Measurements from ENCODE around the gene TMEM150B. TPM values are rescaled to one million over a fixed set of nuclear protein-coding genes. Genes with fewer than 3 reads are reported as not detected.

Gene TMEM150B
- total and polyA plus RNA-seq, 2 of the 13 experiments (the other 11 are each of a cell fraction or from before 2014, with no cell fraction given): 1.3 to 1.8 TPM

DNA sequence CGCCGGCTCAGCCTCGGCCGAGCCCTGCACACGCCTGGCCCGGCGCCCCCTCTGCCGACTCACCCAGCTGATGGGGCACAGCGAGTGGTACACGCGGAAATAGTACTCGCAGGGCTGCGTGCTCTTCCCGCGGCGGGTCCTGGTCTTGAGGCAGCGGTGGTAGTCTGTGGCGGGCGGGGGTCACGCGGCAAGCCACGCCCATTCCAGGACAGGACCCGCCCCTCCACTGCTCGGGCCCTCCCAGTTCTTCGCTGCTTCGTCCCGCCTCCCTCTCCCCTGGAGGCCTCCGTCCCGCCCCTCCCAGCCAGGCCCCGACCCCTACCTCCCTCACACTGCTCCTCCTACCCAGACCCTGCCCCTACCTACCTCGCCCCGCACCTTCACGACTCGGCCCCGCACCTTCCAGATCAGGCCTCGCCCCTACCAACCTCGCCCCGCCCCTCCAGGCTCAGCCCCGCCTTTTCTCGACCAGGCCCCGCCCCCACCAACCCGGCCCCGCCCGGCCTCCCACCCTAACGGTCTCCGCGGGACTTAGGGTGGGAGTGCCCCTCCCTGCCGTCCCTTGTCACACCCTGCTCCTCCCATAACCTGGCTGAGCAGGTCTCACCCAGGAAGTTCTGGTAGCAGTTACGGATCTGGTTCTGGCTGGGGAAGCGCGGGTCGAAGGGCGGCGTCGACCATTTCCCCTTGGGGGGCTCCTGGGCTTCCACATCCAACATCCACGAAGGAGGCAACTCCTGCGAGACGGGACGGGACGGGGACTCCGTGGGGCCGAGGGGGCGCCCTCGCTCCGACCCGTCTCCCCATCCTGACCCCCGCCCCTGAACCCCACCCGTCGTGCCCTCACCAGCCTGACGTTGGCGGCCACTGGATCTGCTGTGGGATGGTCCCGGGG is 28.9 kb upstream of the TMEM150B start (continued):
- TF ChIP-seq, protein P1, sequence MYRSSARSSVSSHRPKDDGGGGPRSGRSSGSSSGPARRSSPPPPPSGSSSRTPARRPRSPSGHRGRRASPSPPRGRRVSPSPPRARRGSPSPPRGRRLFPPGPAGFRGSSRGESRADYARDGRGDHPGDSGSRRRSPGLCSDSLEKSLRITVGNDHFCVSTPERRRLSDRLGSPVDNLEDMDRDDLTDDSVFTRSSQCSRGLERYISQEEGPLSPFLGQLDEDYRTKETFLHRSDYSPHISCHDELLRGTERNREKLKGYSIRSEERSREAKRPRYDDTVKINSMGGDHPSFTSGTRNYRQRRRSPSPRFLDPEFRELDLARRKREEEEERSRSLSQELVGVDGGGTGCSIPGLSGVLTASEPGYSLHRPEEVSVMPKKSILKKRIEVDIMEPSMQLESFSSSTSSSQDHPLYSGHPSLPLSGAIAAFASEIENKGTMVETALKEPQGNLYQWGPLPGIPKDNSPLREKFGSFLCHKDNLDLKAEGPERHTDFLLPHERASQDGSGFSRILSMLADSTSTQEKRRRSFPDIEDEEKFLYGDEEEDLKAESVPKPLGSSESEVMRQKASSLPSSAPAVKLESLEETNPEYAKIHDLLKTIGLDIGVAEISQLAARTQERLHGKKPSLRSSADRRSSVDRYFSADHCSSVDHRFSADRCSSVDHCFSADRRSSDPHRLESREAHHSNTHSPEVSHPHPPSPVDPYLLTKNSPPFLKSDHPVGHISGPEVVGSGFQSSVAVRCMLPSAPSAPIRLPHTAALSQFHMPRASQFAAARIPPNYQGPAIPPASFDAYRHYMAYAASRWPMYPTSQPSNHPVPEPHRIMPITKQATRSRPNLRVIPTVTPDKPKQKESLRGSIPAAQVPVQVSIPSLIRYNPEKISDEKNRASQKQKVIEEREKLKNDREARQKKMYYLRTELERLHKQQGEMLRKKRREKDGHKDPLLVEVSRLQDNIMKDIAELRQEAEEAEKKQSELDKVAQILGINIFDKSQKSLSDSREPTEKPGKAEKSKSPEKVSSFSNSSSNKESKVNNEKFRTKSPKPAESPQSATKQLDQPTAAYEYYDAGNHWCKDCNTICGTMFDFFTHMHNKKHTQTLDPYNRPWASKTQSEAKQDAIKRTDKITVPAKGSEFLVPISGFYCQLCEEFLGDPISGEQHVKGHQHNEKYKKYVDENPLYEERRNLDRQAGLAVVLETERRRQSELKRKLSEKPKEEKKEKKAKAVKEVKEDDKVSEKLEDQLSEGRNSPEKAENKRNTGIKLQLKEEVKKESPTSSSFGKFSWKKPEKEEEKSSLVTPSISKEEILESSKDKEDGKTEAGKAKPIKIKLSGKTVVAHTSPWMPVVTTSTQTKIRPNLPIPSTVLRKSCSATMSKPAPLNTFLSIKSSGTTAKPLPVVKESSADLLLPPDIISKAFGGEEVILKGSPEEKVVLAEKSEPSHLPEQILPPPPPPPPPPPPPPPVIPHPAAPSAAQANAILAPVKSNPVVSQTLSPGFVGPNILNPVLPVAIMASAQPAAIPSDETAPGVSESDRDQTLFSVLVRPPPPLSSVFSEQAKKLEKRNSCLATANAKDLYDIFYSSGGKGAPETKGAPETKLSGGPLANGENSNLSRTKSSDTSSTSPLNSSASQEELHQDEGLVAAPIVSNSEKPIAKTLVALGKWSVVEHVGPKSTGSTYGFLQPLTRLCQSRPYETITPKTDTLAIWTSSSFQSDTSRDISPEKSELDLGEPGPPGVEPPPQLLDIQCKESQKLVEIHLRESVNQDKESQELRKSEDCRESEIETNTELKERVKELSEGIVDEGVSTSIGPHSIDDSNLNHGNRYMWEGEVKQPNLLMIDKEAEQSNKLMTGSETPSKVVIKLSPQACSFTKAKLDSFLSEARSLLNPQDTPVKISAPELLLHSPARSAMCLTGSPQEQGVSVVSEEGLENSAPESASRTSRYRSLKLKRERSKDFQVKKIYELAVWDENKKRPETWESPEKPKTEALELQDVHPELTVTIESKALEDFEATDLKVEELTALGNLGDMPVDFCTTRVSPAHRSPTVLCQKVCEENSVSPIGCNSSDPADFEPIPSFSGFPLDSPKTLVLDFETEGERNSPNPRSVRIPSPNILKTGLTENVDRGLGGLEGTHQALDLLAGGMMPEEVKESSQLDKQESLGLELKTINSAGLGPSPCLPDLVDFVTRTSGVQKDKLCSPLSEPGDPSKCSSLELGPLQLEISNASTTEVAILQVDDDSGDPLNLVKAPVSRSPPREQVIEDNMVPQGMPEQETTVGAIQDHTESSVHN (CRISPR knock-in tag; IDR thresholded peaks at IDR 0.05): no peak
- TF ChIP-seq ZSCAN21 (CRISPR knock-in tag; IDR thresholded peaks at IDR 0.05; ENCODE audit: borderline replicate concordance) (no peak), ZSCAN9 (CRISPR knock-in tag; IDR thresholded peaks at IDR 0.05; ENCODE audit: borderline replicate concordance) (no peak), ZNF737 (CRISPR knock-in tag; IDR thresholded peaks at IDR 0.05; ENCODE audit: borderline replicate concordance) (no peak), ZNF136 (CRISPR knock-in tag; IDR thresholded peaks at IDR 0.05; ENCODE audit: low read depth) (no peak), SP1 (IDR thresholded peaks at IDR 0.05) (no peak), SP1 (CRISPR knock-in tag; IDR thresholded peaks at IDR 0.05) (peak; percentile 79), KLF6 (CRISPR knock-in tag; IDR thresholded peaks at IDR 0.05) (0 out of 2 replicates have a peak, but pooled peaks have one; percentile 33), ZNF550 (CRISPR knock-in tag; IDR thresholded peaks at IDR 0.05; ENCODE audit: borderline replicate concordance) (no peak), ZFX (CRISPR knock-in tag; IDR thresholded peaks at IDR 0.05; ENCODE audit: low read depth) (peak; percentile 22; the same call in 1 of the 2 replicates), RAD51 (IDR thresholded peaks at IDR 0.05; ENCODE audit: borderline replicate concordance) (no peak), NAIF1 (CRISPR knock-in tag; IDR thresholded peaks at IDR 0.05; ENCODE audit: borderline replicate concordance) (no peak)
- TF ChIP-seq, protein P2, sequence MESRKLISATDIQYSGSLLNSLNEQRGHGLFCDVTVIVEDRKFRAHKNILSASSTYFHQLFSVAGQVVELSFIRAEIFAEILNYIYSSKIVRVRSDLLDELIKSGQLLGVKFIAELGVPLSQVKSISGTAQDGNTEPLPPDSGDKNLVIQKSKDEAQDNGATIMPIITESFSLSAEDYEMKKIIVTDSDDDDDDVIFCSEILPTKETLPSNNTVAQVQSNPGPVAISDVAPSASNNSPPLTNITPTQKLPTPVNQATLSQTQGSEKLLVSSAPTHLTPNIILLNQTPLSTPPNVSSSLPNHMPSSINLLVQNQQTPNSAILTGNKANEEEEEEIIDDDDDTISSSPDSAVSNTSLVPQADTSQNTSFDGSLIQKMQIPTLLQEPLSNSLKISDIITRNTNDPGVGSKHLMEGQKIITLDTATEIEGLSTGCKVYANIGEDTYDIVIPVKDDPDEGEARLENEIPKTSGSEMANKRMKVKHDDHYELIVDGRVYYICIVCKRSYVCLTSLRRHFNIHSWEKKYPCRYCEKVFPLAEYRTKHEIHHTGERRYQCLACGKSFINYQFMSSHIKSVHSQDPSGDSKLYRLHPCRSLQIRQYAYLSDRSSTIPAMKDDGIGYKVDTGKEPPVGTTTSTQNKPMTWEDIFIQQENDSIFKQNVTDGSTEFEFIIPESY (CRISPR knock-in tag; IDR thresholded peaks at IDR 0.05): no peak
- TF ChIP-seq, protein P3, sequence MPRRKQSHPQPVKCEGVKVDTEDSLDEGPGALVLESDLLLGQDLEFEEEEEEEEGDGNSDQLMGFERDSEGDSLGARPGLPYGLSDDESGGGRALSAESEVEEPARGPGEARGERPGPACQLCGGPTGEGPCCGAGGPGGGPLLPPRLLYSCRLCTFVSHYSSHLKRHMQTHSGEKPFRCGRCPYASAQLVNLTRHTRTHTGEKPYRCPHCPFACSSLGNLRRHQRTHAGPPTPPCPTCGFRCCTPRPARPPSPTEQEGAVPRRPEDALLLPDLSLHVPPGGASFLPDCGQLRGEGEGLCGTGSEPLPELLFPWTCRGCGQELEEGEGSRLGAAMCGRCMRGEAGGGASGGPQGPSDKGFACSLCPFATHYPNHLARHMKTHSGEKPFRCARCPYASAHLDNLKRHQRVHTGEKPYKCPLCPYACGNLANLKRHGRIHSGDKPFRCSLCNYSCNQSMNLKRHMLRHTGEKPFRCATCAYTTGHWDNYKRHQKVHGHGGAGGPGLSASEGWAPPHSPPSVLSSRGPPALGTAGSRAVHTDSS (CRISPR knock-in tag; conservative IDR thresholded peaks at IDR 0.05): no peak
- TF ChIP-seq, protein P4, sequence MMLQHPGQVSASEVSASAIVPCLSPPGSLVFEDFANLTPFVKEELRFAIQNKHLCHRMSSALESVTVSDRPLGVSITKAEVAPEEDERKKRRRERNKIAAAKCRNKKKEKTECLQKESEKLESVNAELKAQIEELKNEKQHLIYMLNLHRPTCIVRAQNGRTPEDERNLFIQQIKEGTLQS (CRISPR knock-in tag; IDR thresholded peaks at IDR 0.05): no peak

Data from HepG2 (cell line).